NCI-H345 treated with DMSO at 0.1 percent for 48 hours (cell line): ENCODE data around the gene TAF4B.
A peak's percentile ranks its signal among the peaks of the same experiment; 100 is the strongest.
"Not testable (repeated sequence)": the region's sequence is repeated elsewhere in the genome, so short reads cannot be mapped to it uniquely, and the experiment has no call there.

ENCODE experiments used
- DNase-seq: peaks from one replicate; lab custom pipeline; 2025; ENCODE audit not compliant: unreplicated experiment; lab: John Stamatoyannopoulos, UW

TAF4B gene, protein sequence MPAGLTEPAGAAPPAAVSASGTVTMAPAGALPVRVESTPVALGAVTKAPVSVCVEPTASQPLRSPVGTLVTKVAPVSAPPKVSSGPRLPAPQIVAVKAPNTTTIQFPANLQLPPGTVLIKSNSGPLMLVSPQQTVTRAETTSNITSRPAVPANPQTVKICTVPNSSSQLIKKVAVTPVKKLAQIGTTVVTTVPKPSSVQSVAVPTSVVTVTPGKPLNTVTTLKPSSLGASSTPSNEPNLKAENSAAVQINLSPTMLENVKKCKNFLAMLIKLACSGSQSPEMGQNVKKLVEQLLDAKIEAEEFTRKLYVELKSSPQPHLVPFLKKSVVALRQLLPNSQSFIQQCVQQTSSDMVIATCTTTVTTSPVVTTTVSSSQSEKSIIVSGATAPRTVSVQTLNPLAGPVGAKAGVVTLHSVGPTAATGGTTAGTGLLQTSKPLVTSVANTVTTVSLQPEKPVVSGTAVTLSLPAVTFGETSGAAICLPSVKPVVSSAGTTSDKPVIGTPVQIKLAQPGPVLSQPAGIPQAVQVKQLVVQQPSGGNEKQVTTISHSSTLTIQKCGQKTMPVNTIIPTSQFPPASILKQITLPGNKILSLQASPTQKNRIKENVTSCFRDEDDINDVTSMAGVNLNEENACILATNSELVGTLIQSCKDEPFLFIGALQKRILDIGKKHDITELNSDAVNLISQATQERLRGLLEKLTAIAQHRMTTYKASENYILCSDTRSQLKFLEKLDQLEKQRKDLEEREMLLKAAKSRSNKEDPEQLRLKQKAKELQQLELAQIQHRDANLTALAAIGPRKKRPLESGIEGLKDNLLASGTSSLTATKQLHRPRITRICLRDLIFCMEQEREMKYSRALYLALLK

GRCh38 chr18:26226229-26227050 lies at the start of gene TAF4B:
TAF4B (plus strand) TSS chr18:26226445; CDS start chr18:26226934, 489 bp downstream.
- peak; percentile 89 for DNase-seq

DNA sequence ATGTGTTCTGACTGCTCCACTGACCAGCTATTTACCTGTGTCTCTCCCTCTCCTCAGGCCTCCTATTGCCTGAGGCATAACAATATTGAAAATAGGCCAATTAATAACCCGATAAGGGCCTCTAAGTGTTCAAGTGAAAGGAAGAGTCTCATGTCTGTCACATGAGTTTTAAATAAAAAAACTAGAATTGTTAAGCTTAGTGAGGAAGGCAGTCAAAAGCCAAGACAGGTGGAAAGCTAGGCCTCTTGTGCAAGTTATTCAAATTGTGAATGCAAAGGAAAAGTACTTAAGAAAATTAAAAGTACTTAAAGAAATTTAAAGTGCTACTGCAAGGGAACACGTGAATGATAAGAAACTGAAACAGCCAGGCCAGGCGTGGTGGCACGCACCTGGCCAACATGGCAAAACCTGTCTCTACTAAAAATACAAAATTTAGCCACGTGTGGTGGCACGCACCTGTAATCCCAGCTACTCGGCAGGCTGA lies 44.9 kb upstream of the TAF4B start:
- no peak for DNase-seq

DNA sequence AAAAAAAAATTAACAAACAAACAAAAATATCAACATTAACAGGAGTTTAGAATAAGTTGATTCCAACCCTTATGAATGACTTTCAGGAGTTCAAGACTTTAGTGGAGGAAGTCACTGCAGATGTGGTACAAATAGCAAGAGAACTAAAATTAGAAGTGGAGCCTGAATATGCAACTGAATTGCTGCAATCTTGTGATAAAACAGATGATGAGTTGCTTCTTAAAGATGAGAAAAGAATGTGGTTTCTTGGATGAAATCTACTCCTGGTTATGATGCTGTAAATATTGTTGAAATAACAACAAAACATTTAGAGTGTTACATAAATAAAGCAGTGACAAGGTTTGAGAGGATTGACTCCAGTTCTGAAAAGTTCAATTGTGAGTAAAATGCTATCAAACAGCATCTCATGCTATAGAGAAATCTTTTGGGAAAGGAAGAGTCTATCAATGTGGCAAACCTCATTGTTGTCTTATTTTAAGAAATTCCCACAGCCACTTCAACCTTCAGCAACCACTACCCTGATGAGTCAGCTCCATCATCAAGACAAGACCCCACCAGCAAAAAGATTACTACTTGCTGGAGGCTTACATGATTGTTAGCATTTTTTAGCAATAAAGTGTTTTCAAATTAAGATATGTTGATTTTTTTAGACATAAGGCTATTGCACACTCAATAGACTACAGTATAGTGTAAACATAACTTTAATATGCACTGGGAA lies 42.7 kb upstream of the TAF4B start:
- DNase-seq, result no peak

GRCh38 chr18:26185267-26185666 lies 41.0 kb upstream of the TAF4B start:
- no peak for DNase-seq

- DNase-seq, result no peak
Observed at GRCh38 chr18:26190506-26190905, 35.7 kb upstream of the TAF4B start.

DNA sequence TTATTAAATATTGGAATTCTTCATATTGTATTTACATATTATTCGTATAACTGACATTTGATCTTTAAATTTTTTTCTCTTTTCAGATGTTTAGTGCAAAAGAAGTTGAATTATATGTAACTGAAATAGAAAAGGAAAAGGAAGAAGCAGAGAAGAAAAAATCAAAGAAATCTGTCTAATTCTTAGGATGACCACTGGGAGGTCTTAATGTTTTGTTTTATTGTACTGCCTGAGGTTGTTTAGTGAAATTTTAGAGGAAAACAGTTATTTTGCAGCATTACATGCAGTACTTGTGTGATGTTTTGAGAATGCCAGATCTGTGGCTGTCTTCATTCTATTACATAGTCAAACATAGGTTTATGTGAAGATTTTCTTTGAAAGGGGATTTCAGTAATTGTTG lies 34.0 kb upstream of the TAF4B start:
- DNase-seq, result no peak

- no peak for DNase-seq
Observed at GRCh38 chr18:26196605-26197004, 29.6 kb upstream of the TAF4B start.

GRCh38 chr18:26202001-26202400 lies 24.2 kb upstream of the TAF4B start:
- DNase-seq, result not testable (repeated sequence)

- no peak for DNase-seq
Observed at GRCh38 chr18:26205318-26205717, 20.9 kb upstream of the TAF4B start.

DNA sequence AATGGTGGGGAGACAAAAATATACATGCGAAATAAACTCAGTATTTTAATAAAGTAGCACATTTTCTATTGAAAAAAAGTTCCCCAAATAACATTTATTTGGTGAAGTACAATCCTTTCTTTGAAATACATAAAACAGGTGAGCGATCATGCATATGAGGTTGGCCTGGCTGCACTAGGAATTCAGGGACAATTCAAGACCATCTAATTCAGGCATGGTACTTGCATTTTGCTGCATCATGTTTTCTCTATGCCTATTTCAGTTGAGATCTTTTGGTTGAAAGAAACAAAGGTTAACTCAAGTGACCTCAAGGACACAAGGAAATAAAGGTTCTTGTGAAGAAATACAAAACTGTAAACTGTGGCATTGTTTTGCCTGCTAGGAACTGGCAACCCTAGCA lies 19.8 kb upstream of the TAF4B start:
- no peak for DNase-seq

DNA sequence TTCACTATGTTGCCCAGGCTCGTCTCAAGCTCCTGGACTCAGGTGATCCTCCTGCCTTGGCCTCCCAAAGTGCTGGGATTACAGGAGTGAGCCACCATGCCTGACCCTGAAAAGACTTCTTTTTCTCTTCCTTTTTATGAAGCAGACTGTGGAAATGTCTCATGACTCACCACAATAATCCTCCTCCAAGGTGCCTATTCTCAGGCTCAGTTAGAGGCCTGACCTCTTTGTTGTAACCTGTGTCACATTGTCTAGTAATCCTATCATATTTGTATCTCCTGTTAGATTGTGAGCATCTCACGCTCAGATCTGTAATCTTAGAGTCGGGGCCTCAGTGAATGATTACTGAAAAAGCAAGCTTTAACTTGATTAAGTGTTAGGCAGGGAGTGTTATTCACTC lies 18.3 kb upstream of the TAF4B start:
- no peak for DNase-seq

GRCh38 chr18:26208977-26209376 lies 17.3 kb upstream of the TAF4B start:
- no peak for DNase-seq

DNA sequence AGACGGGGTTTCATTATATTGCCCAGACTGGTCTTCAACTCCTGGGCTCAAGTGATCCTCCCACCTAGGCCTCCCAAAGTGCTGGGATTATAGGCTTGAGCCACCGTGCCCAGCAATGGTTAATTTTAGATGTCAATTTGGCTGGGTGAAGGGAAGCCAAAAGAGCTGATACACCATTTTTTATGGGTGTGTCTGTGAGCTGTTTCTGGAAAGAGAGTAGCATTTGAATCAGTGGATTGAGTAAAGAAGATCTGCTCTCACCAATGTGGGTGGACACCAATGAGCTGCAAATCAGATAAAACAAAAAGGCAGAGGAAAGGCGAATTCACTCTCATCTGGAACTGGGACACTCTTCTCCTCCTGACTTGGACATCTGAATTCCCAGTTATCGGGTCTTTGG lies 16.1 kb upstream of the TAF4B start:
- no peak for DNase-seq

DNA sequence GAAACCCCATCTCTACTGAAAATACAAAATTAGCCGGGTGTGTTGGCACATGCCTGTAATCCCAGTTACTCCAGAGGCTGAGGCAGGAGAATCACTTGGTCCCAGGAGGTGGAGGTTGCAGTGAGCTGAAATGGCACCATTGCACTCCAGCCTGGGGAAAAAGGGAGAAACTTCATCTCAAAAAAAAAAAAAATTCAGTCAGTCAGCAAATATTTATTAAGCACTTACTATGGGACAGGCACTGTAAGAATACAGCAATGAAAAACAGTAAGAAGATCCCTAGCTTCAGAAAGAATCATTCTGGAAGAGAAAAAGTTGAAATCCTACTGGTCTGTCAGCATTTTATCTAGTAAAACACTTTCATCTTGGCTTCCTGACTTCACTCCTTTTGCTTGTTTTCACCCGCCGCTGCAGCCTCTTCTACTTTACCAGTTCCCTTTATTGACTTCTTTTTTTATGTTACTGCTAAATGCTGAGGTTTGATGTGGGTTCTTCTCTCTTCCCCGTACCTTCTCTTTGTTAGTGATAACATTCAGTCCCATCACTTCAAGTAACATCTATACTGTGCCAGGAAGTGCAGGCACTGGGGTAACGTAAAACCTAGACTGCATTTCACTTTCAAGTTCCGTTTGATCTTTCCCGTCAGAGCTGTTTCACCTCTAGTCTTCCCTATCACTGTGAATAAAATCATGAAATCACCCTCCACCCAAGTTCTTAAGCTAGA lies 10.8 kb upstream of the TAF4B start:
- no peak for DNase-seq

- no peak for DNase-seq
Observed at GRCh38 chr18:26225022-26225693, 1.1 kb upstream of the TAF4B start.

DNA sequence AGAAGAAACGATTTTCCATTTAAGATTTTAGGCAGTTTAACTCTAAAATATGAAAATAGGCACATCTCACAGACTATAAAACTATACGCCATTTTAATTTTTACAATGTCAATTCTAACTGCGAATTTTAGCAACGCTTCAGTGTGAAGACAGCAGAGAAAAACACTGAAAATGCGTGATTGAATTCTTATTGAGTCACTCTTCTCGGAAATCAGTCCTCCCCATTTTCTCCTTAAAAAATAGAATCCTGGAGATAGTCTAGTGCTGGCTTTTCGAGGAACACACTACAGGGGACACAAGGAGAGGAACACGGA lies 373 bp upstream of the TAF4B start:
- DNase-seq, result no peak

DNA sequence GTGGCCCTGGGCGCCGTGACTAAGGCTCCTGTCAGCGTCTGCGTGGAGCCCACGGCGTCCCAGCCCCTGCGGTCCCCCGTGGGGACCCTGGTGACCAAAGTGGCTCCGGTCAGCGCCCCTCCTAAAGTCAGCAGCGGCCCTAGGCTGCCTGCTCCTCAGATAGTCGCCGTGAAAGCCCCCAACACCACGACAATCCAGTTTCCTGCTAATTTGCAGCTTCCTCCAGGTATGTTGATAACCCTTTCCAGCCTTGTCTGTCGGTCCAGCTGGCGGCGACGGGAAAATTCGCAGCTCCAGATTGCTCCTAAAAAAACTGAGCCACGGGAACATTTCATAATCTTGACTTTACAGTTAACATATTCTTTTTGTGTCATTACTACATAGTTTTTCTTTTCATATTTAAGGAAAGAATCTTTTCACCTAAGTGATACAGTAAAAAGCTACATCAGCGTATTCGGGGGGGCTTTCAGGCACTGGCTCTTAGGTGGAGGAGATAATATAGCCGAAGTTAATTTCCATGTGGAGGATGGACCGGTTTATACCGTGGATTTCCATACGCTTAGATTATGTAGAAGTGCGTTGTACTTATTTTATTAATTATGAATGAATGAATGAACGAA lies 916 bp downstream of the TAF4B start:
- DNase-seq, result no peak

DNA sequence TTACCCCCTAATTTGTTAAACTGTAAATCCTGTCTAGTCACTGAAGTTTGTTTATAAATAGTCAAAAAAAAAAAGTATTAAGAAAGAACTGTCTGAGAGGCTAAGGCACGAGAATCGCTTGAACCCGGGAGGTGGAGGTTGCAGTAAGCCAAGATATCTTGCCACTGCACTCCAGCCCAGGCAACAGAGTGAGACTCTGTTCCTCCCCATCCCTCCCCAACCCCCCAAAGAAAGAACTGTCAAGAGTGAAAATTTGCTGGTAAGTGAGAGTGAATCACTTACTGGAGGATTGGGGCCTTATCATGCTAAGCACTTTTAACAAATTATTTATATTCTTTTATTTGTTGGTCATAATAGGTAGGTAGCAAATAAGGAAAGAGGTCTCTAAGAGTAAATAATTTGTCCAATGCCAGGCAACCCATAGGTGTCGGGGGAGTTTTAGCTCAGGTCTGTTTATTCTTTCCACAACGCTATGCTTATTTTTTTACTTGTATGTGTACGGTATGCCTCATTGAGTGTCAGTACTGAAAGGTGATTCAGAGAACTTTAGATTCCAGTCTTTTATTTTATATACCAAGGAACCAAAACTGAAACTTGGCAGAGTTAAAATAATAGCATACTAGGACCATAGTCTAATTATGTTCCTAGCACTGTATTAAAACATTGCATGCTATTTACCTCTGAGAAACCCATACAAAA lies 2.5 kb downstream of the TAF4B start:
- DNase-seq, result no peak
